NCI-H345 (cell line): ENCODE measurements around the gene MAP4.
"Not testable (repeated sequence)": the region's sequence is repeated elsewhere in the genome, so short reads cannot be mapped to it uniquely, and the experiment has no call there.

Source experiments
- DNase-seq: peaks from one replicate; lab custom pipeline; 2025; lab: John Stamatoyannopoulos, UW

Gene MAP4

DNA sequence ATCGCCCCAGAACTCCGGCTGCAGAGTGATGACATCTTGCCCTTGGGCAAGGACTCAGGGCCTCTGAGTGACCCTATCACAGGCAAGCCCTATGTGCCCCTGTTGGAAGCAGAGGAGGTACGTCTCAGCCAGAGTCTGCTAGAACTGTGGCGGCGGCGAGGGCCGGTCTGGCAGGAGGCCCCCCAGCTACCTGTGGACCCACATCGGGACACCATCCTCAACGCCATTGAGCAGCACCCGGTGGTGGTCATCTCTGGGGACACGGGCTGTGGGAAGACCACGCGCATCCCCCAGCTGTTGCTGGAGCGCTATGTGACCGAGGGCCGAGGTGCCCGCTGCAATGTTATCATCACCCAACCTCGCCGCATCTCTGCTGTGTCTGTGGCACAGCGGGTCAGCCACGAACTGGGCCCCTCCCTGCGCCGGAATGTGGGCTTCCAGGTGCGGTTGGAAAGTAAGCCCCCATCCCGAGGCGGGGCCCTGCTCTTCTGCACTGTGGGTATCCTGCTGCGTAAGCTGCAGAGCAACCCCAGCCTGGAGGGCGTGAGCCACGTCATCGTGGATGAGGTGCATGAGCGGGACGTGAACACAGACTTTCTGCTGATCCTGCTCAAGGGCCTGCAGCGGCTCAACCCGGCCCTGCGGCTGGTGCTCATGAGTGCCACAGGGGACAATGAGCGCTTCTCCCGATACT is 169.9 kb downstream of the MAP4 start:
- DNase-seq: no peak

DNA sequence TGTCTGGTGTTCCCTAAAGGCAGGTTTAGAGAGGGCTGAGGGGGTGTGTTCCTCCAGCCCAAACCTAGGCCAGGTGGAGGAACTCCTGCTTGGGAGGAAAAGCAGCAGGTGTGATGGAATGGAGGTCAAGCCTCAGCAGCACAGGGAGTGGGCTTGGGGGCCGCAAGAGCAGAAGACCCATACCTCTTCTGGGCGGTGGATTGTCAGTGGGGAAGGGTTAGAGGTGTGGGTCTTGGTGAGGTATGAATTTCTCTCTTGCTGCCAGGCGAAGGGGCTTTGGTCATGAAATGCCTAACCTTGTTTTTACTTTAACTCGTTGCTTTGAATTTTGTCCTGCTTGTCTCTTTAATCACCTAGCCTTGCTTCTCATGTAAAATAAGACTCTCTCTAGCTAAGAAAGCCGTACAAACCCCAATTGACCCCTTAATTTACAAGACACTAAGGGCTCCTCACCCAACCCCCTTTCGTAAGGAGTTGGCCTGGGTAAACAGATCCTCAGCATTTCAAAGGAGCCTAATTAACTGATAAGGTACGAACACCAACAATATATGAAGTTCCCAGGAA is 174.3 kb downstream of the MAP4 start:
- DNase-seq: no peak

DNA sequence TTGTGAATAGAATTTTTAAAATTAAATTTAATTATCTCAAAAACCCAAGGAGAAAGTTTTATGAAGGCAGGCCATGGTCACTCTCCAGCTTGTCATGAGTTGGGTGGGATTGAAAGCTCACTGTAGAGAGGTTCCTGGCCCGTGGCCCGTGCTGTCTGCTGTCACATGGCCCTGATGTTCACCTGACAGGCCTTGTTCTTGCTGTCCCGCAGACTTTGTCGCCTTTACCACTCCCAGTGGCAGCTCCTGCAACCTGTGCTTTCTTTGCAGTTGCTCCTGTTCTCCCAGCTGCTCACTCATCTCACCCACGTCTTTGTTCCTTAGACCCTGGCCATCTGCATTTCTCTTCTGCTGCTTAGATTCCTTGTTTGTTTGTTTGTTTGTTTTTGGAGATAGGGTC is 177.7 kb downstream of the MAP4 start:
- no peak for DNase-seq

DNA sequence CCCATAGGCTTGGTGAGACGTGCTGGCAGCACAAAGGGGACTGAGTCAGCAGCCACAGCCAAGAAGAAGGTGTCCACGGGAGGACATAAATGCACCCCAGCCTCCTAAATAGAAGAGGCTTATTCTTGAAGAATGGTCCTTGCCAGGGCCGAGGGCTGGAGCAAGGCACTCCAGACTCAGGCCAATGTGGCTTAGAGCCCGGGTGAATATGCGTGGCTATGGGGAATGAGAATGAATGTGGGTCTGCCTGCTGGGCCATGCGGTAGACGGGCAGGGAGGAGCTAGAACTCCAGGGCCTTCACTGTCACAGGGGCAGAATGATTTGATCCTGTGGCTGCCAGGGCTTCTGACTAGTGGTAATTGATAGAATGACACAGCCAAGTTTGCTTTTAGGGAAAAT is 179.2 kb downstream of the MAP4 start:
- DNase-seq: no peak

DNA sequence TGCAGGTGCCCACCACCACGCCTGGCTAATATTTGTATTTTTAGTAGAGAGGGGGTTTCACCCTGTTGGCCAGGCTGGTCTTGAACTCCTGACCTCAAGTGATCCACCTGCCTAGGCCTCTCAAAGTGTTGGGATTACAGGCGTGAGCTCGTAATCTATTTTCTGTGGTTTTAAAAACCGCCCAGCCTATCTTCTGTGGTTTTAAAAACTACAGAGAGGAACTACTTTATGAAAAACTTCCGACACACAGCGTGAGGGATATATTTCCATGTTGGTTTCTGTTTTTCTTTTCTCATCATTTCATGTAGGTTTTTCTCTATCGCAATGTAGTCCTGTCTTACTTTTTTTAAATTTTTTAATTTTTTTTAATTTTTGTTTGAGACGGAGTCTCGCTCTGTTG is 186.7 kb downstream of the MAP4 start:
- not testable (repeated sequence) for DNase-seq

DNA sequence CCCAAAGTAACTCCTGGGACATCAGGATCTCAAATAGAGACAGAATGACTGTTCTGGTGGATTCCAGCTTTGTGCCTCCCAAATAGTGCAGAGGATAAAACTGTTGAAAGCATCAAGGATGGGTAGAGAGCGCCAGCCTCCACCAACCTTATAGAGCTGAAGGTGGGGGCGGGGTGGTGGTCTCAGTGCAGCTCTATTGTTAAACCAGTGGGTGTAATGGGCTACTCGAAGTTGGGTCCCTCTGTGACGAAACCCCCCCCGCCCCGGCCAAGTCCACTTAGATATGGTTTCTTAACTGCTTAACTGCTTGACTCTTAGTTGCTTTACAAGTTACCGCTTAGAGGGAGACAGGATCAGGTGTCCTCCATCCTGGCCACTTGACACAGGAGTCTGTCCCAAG is 190.6 kb downstream of the MAP4 start:
- DNase-seq: no peak

DNA sequence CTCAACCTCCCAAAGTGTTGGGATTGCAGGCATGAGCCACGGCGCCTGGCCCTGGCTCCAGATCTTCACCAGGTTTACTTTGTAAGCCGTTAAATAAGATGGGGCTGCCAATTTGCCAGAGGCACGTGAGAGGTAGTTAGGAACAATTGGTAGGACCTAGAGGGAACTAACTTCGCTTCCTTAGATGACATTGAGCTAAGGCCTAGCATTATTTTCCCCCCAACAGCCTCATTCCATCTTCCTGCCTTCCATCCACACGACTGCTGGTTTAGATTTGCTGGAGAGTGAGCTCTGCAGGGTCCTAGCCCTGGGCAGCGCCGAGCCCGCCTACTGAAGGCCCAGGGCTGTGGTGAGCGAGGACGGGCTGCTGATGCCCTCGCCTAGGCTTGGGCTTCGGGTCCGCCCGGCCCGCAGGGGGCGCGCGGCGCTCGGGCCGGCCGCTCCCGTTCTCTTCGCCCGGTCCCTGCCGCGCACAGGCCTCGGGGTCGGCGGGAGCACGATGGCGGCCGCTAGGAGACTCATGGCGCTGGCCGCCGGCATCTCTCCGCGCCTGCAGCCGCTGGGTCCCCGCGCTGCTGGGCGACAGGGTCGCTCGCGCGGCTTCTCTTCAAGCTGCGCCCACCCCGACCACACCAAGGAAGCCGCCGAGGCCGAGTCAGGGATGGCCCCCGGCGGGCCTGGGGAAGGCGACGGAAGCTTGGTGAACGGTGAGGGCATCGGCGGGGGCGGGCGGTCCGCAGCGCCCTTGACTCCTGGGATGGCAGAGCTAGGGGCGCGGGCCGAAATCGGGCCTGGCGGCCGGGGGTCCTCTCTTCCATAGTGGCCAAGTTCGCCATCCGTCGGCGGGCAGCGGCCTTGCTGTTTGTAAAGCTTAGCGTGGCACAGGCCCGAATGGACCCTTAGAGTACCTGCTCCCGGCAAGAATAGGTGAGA is 191.4 kb downstream of the MAP4 start:
- peak; percentile 73 for DNase-seq

DNA sequence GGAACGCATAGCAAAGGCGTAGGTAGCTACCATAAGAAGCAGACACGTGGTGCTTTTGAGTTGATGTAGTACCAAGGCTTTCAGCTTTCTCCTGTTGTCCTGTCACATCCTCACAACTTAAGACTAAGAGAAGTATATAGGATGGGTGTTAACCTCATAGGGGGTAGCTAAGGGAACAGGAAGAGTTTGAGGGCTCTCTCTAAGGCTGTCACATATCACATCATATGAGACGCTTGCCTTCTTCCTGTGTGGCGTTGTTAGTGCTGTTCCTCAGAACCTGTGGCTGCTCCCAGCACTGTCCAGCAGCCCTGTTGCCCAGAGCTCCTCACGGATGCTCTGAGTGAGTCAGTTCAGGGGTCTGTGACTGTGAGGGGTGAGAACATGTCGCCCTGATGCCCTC is 198.6 kb downstream of the MAP4 start:
- no peak for DNase-seq

DNA sequence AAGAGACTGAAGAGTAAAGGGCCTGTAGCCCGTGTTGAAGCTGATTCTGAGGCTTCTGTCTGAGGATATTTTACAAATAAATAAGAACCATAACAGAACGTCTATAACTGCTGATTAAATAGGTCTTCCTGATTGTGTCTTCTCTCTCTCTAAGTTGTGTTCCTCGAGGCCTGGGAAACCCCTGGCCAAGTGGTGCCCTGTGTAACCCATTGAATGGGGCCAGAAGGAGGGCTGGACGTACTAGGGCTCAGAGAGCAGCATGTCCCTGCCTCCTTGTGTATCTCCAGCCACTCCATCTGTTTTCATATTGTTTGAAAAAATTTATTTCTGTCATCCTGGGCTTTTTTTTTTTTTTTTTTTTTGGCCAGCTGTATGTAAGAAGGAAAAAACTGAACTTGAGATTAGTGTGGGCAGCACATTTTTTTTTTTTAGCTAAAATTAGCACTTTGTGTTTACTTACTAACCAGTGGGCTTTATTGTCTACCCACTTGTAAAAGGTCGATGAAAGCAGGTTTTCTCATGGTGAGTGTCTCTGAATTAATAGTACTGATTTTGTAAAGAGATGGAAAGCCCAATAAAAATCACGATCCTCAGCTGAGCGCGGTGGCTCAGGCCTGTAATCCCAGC is 202.6 kb downstream of the MAP4 start:
- DNase-seq: no peak

DNA sequence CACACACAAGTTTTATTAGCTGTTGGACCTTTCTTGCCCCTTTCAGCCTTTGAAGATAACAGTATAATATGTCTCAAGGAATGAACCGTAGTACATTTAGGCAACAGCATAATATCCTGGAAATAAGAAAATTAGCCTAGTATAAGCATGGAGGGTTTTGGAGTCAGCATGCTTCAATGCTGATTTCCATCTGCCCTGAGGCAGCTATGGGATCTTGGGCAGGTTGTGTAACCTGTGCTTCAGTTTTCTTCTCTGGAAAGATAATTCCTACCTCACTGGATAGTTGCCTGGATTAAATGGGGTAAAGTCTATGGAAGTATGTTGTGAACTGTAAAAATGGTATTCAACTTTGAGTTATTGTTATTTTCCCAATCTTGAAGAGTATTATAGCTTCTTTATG is 211.6 kb downstream of the MAP4 start:
- no peak for DNase-seq

DNA sequence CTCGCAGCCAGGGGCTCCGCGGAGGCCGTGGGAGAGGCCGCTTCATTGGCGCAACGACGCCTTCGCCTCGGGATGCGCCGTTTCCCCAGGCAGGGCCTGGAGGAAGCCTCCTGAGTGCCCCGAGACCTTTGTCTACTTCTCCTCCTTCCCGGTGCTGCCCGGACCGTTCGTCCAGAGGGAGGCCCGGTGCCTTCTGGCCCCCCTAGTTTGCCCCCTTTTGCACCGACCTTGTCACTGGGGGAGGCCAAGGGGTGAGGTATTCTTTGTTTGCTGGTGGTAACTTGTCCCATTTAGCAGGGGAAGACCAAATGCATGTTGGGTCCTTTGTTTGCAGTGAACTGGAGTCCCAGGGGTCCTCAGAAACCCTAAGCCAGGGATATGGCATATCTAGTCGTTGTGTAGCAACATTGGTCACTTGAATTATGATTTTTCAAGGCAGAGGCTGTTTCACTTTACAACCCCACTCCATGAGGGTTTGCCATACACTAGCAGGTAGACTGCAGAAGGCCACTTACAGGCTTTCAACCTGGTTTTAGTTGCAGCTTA is 212.7 kb downstream of the MAP4 start:
- no peak for DNase-seq

DNA sequence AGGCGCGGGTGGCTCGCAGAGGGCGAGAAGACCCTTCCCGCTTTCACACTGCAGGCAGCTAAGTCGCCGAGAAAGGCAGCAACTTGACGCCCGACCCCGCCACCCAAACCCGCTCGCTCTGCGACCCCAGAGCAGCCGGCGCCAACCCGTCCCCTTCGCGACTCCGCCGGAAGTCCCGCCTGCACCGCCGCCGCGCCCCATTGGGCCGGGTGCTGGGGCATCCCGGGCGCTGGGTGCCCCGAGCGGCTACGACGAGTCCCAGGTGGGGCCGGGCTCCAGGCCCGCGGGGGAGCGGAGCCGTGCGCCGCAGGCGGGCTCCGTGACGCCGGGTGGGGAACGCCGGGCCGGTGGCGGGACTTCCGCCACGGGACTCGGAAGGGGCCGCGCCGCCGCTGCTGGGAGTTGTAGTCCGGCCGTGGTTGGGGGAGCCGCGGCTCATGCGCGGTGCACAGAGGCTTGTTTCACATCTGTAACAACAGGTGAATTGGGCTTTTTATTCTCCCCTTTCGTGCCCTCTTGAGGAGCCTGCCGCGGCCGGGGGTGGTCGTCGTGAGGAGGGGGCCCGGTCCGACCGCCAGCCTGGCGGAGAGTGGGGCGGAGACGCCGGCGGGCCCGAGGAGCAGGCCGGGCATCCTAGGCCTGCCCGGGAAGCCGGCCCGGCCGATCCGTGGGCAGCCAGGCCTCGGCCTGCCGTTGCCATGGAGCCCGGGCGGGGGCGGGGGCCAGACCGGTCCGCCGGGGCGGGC is 213.3 kb downstream of the MAP4 start, which contains the start of gene DHX30:
Gene DHX30, plus strand, starts transcription at position 405 of the 746 bp plus-strand sequence. CDS start 7,546 bp downstream, outside the sequence.
- DNase-seq: peak; percentile 69
